Activated CD4-positive, alpha-beta memory T cell treated with anti-CD3 and anti-CD28 coated beads, Interleukin-2, amount 10 ng/mL, durations not matched to agents 7 days and 5 days (primary cell): ENCODE results near the gene TSPEAR. TPM values are rescaled to one million over a fixed set of nuclear protein-coding genes. Genes with fewer than 3 reads are reported as not detected.

Source experiments
- CTCF ChIA-PET: fragments of 350-600 bp; sonication (Branson Sonifier 250); formaldehyde crosslinking; loops from one replicate; lab custom pipeline; 2021; ENCODE audit warnings: antibody characterized with exemption, inconsistent platforms; lab: Charles Lee
- POLR2A ChIA-PET: fragments of 350-600 bp; sonication (Branson Sonifier 250); formaldehyde crosslinking; loops from one replicate; lab custom pipeline; 2021; ENCODE audit warnings: antibody characterized with exemption; lab: Charles Lee
- DNase-seq: peaks from one replicate; pipeline ENCODE4 v3.0.0-alpha.2; 2020
- H3K27ac Mint-ChIP-seq: one replicate; pipeline ENCODE4 v1.8.0; 2021; ENCODE audit warnings: mild to moderate bottlenecking, mixed read lengths
- H3K27me3 Mint-ChIP-seq: one replicate; pipeline ENCODE4 v1.8.0; 2021; ENCODE audit warnings: mixed read lengths
- H3K36me3 Mint-ChIP-seq: one replicate; pipeline ENCODE4 v1.8.0; 2021; ENCODE audit warnings: low read depth, mixed read lengths
- H3K4me1 Mint-ChIP-seq: one replicate; pipeline ENCODE4 v1.8.0; 2021; ENCODE audit warnings: mixed read lengths
- H3K4me3 Mint-ChIP-seq: one replicate; pipeline ENCODE4 v1.8.0; 2021; ENCODE audit warnings: mild to moderate bottlenecking, mixed read lengths
- H3K9me3 Mint-ChIP-seq: one replicate; pipeline ENCODE4 v1.8.0; 2021; ENCODE audit warnings: mixed read lengths
- total RNA-seq, 2 experiments: library from RNA; stranded (reverse); gene quantifications; one replicate each; pipeline ENCODE4 v1.2.3, GENCODE V29; 2021

TSPEAR gene
- total RNA-seq, 2 experiments from 2014 or later = not detected

- H3K9me3 Mint-ChIP-seq = no peaks in the 10 kb centered on the region
- no peaks in the 10 kb centered on the region for H3K36me3 Mint-ChIP-seq
- ChIA-PET CTCF (no interaction called here), POLR2A (no interaction called here)
- no peak for DNase-seq
- H3K27me3 Mint-ChIP-seq = peaks cover 9% of the 10 kb centered on the region
- H3K4me3 Mint-ChIP-seq = no peak overlapping the region
- H3K4me1 Mint-ChIP-seq = no peaks in the 10 kb centered on the region
- no peak overlapping the region for H3K27ac Mint-ChIP-seq
Observed at GRCh38 chr21:44736291-44737004, 25.1 kb upstream of the TSPEAR start.

GRCh38 chr21:44735821-44736220, 24.4 kb upstream of the TSPEAR start:
- ChIA-PET CTCF (no interaction called here), POLR2A (no interaction called here)
- H3K36me3 Mint-ChIP-seq = no peaks in the 10 kb centered on the region
- H3K27me3 Mint-ChIP-seq = peaks cover 10% of the 10 kb centered on the region
- no peak overlapping the region for H3K27ac Mint-ChIP-seq
- no peak overlapping the region for H3K4me3 Mint-ChIP-seq
- no peaks in the 10 kb centered on the region for H3K9me3 Mint-ChIP-seq
- no peak for DNase-seq
- H3K4me1 Mint-ChIP-seq = no peaks in the 10 kb centered on the region

- POLR2A ChIA-PET = no interaction called here
Observed at GRCh38 chr21:44734841-44735240, 23.5 kb upstream of the TSPEAR start.

GRCh38 chr21:44734026-44734745, 22.8 kb upstream of the TSPEAR start:
- no peak overlapping the region for H3K27ac Mint-ChIP-seq
- H3K4me3 Mint-ChIP-seq = no peak overlapping the region
- POLR2A ChIA-PET = no interaction called here
- no peaks in the 10 kb centered on the region for H3K36me3 Mint-ChIP-seq
- H3K4me1 Mint-ChIP-seq = no peaks in the 10 kb centered on the region
- H3K27me3 Mint-ChIP-seq = peaks cover 9% of the 10 kb centered on the region
- DNase-seq = no peak
- no peaks in the 10 kb centered on the region for H3K9me3 Mint-ChIP-seq
- CTCF ChIA-PET = no interaction called here

More at GRCh38 chr21:44734841-44735240, 23.5 kb upstream of the TSPEAR start:
- Mint-ChIP-seq H3K9me3 (no peaks in the 10 kb centered on the region), H3K27me3 (peaks cover 9% of the 10 kb centered on the region), H3K36me3 (no peaks in the 10 kb centered on the region), H3K27ac (no peak overlapping the region), H3K4me3 (no peak overlapping the region), H3K4me1 (no peaks in the 10 kb centered on the region)
- no peak for DNase-seq
- CTCF ChIA-PET = no interaction called here

GRCh38 chr21:44732956-44733355, 21.6 kb upstream of the TSPEAR start:
- DNase-seq = no peak
- H3K27me3 Mint-ChIP-seq = peaks cover 9% of the 10 kb centered on the region
- no peaks in the 10 kb centered on the region for H3K36me3 Mint-ChIP-seq
- no peaks in the 10 kb centered on the region for H3K9me3 Mint-ChIP-seq
- no peak overlapping the region for H3K4me3 Mint-ChIP-seq
- no peak overlapping the region for H3K27ac Mint-ChIP-seq
- ChIA-PET CTCF (interaction anchor here (1.1 kb wide), 1 partner anchor 60 kb away, joined by 3 read pairs; no protein-coding TSS in a partner anchor), POLR2A (no interaction called here)
- H3K4me1 Mint-ChIP-seq = no peaks in the 10 kb centered on the region

- no peak overlapping the region for H3K27ac Mint-ChIP-seq
- H3K4me3 Mint-ChIP-seq = no peak overlapping the region
- ChIA-PET CTCF (interaction anchor here (1.1 kb wide), 1 partner anchor 61 kb away, joined by 3 read pairs; no protein-coding TSS in a partner anchor), POLR2A (no interaction called here)
- peaks cover 9% of the 10 kb centered on the region for H3K27me3 Mint-ChIP-seq
- DNase-seq = no peak
- H3K36me3 Mint-ChIP-seq = no peaks in the 10 kb centered on the region
- no peaks in the 10 kb centered on the region for H3K9me3 Mint-ChIP-seq
- no peaks in the 10 kb centered on the region for H3K4me1 Mint-ChIP-seq
Observed at GRCh38 chr21:44732263-44732662, 20.9 kb upstream of the TSPEAR start.

GRCh38 chr21:44730951-44731579, 19.7 kb upstream of the TSPEAR start:
- CTCF ChIA-PET = no interaction called here
- POLR2A ChIA-PET = no interaction called here
- no peaks in the 10 kb centered on the region for H3K9me3 Mint-ChIP-seq
- DNase-seq = no peak
- no peaks in the 10 kb centered on the region for H3K36me3 Mint-ChIP-seq
- H3K27ac Mint-ChIP-seq = no peak overlapping the region
- H3K27me3 Mint-ChIP-seq = peaks cover 12% of the 10 kb centered on the region
- H3K4me3 Mint-ChIP-seq = no peak overlapping the region
- no peaks in the 10 kb centered on the region for H3K4me1 Mint-ChIP-seq

GRCh38 chr21:44730028-44730395, 18.6 kb upstream of the TSPEAR start:
- ChIA-PET POLR2A (no interaction called here), CTCF (no interaction called here)
- no peak overlapping the region for H3K4me3 Mint-ChIP-seq
- DNase-seq = no peak
- peaks cover 19% of the 10 kb centered on the region for H3K27me3 Mint-ChIP-seq
- H3K9me3 Mint-ChIP-seq = no peaks in the 10 kb centered on the region
- no peaks in the 10 kb centered on the region for H3K4me1 Mint-ChIP-seq
- no peak overlapping the region for H3K27ac Mint-ChIP-seq
- H3K36me3 Mint-ChIP-seq = no peaks in the 10 kb centered on the region

GRCh38 chr21:44729336-44730027, 18.1 kb upstream of the TSPEAR start:
- Mint-ChIP-seq H3K4me1 (no peaks in the 10 kb centered on the region), H3K27ac (no peak overlapping the region), H3K27me3 (peaks cover 21% of the 10 kb centered on the region), H3K36me3 (no peaks in the 10 kb centered on the region), H3K9me3 (no peaks in the 10 kb centered on the region), H3K4me3 (no peak overlapping the region)
- DNase-seq = no peak
- ChIA-PET CTCF (interaction anchor here (0.7 kb wide), 1 partner anchor 13 kb away, joined by 3 read pairs; no protein-coding TSS in a partner anchor), POLR2A (no interaction called here)

- ChIA-PET CTCF (interaction anchor here (0.7 kb wide), 1 partner anchor 14 kb away, joined by 3 read pairs; no protein-coding TSS in a partner anchor), POLR2A (no interaction called here)
- Mint-ChIP-seq H3K36me3 (no peaks in the 10 kb centered on the region), H3K9me3 (no peaks in the 10 kb centered on the region), H3K4me1 (no peaks in the 10 kb centered on the region), H3K27me3 (peaks cover 26% of the 10 kb centered on the region), H3K27ac (no peak overlapping the region), H3K4me3 (no peak overlapping the region)
- no peak for DNase-seq
Observed at GRCh38 chr21:44728716-44729115, 17.3 kb upstream of the TSPEAR start.

- POLR2A ChIA-PET = no interaction called here
- Mint-ChIP-seq H3K27me3 (peaks cover 32% of the 10 kb centered on the region), H3K9me3 (no peaks in the 10 kb centered on the region), H3K4me3 (no peak overlapping the region), H3K36me3 (no peaks in the 10 kb centered on the region), H3K4me1 (no peaks in the 10 kb centered on the region), H3K27ac (no peak overlapping the region)
- CTCF ChIA-PET = interaction anchor here (1.4 kb wide), 1 partner anchor 66 kb away, joined by 4 read pairs; no protein-coding TSS in a partner anchor
- DNase-seq = no peak
Observed at GRCh38 chr21:44727757-44728156, 16.4 kb upstream of the TSPEAR start.

- Mint-ChIP-seq H3K4me3 (no peak overlapping the region), H3K36me3 (no peaks in the 10 kb centered on the region), H3K9me3 (no peaks in the 10 kb centered on the region), H3K4me1 (no peaks in the 10 kb centered on the region), H3K27me3 (peaks cover 37% of the 10 kb centered on the region), H3K27ac (no peak overlapping the region)
- POLR2A ChIA-PET = no interaction called here
- no peak for DNase-seq
- CTCF ChIA-PET = interaction anchor here (1.4 kb wide), 1 partner anchor 66 kb away, joined by 4 read pairs; no protein-coding TSS in a partner anchor
Observed at GRCh38 chr21:44727321-44727720, 15.9 kb upstream of the TSPEAR start.
